Measurements from ENCODE around the gene TPBGL.
A peak's percentile ranks its signal among the peaks of the same experiment; 100 is the strongest.

Gene TPBGL

GRCh38 chr11:75198278-75198973 lies 42.1 kb upstream of the TPBGL start:
- ATAC-seq (ENCODE audit: low read depth): peak; percentile 27; the same call in 1 of the 3 replicates
- no peak for DNase-seq (ENCODE audit: low spot score)
- Histone ChIP-seq H3K4me1 (ENCODE audit: insufficient read depth, poor library complexity, severe bottlenecking) (no peaks in the 10 kb centered on the region), H3K9me3 (ENCODE audit: severe bottlenecking) (no peaks in the 10 kb centered on the region), H3K4me3 (ENCODE audit: severe bottlenecking) (no peak overlapping the region), H3K27ac (ENCODE audit: poor library complexity, severe bottlenecking) (no peak overlapping the region), H3K36me3 (ENCODE audit: low read depth) (no peaks in the 10 kb centered on the region), H3K27me3 (ENCODE audit: insufficient read depth, poor library complexity, severe bottlenecking) (no peaks in the 10 kb centered on the region)
- no peak for TF ChIP-seq CTCF (IDR thresholded peaks at IDR 0.05; ENCODE audit: poor library complexity, severe bottlenecking)

- no peak for ATAC-seq (ENCODE audit: low read depth)
- TF ChIP-seq CTCF (IDR thresholded peaks at IDR 0.05; ENCODE audit: poor library complexity, severe bottlenecking): no peak
- H3K27ac ChIP-seq (ENCODE audit: poor library complexity, severe bottlenecking): no peak overlapping the region
Observed at GRCh38 chr11:75199412-75199955, 41.1 kb upstream of the TPBGL start.

GRCh38 chr11:75200051-75200450 lies 40.5 kb upstream of the TPBGL start:
- DNase-seq (ENCODE audit: low spot score): no peak
- H3K36me3 ChIP-seq (ENCODE audit: low read depth): no peaks in the 10 kb centered on the region
- no peak overlapping the region for H3K27ac ChIP-seq (ENCODE audit: poor library complexity, severe bottlenecking)
- H3K4me3 ChIP-seq (ENCODE audit: severe bottlenecking): no peak overlapping the region
- H3K27me3 ChIP-seq (ENCODE audit: insufficient read depth, poor library complexity, severe bottlenecking): no peaks in the 10 kb centered on the region
- ATAC-seq (ENCODE audit: low read depth): no peak
- no peak for TF ChIP-seq CTCF (IDR thresholded peaks at IDR 0.05; ENCODE audit: poor library complexity, severe bottlenecking)
- no peaks in the 10 kb centered on the region for H3K4me1 ChIP-seq (ENCODE audit: insufficient read depth, poor library complexity, severe bottlenecking)
- H3K9me3 ChIP-seq (ENCODE audit: severe bottlenecking): no peaks in the 10 kb centered on the region

More at GRCh38 chr11:75199412-75199955, 41.1 kb upstream of the TPBGL start:
- H3K36me3 ChIP-seq (ENCODE audit: low read depth): no peaks in the 10 kb centered on the region
- H3K27me3 ChIP-seq (ENCODE audit: insufficient read depth, poor library complexity, severe bottlenecking): no peaks in the 10 kb centered on the region
- no peak for DNase-seq (ENCODE audit: low spot score)
- no peaks in the 10 kb centered on the region for H3K4me1 ChIP-seq (ENCODE audit: insufficient read depth, poor library complexity, severe bottlenecking)
- H3K4me3 ChIP-seq (ENCODE audit: severe bottlenecking): no peak overlapping the region
- no peaks in the 10 kb centered on the region for H3K9me3 ChIP-seq (ENCODE audit: severe bottlenecking)

GRCh38 chr11:75200531-75200930 lies 40.0 kb upstream of the TPBGL start:
- ATAC-seq (ENCODE audit: low read depth): no peak

More at GRCh38 chr11:75200531-75200930, 40.0 kb upstream of the TPBGL start:
- H3K4me1 ChIP-seq (ENCODE audit: insufficient read depth, poor library complexity, severe bottlenecking): no peaks in the 10 kb centered on the region
- H3K9me3 ChIP-seq (ENCODE audit: severe bottlenecking): no peaks in the 10 kb centered on the region
- no peak overlapping the region for H3K4me3 ChIP-seq (ENCODE audit: severe bottlenecking)
- H3K27me3 ChIP-seq (ENCODE audit: insufficient read depth, poor library complexity, severe bottlenecking): no peaks in the 10 kb centered on the region
- no peak overlapping the region for H3K27ac ChIP-seq (ENCODE audit: poor library complexity, severe bottlenecking)
- no peaks in the 10 kb centered on the region for H3K36me3 ChIP-seq (ENCODE audit: low read depth)
- DNase-seq (ENCODE audit: low spot score): no peak
- TF ChIP-seq CTCF (IDR thresholded peaks at IDR 0.05; ENCODE audit: poor library complexity, severe bottlenecking): no peak

Measured in RWPE2 (cell line).